ENCODE results near the gene SLC16A2. TPM values are rescaled to one million over a fixed set of nuclear protein-coding genes. Genes with fewer than 3 reads are reported as not detected.

SLC16A2 gene
- total RNA-seq = 1 to 10 TPM; 1.2 TPM

GRCh38 chrX:74421036-74421739 lies at the start of gene SLC16A2:
TSS of gene SLC16A2 (plus strand) at chrX:74421493. CDS start at chrX:74421638, 145 bp downstream.
- CTCF ChIA-PET = interaction anchor here (1.0 kb wide), 1 partner anchor 24 kb away, joined by 4 read pairs; no protein-coding TSS in a partner anchor
- H3K27me3 Mint-ChIP-seq = peaks cover 20% of the 10 kb centered on the region
- no peaks in the 10 kb centered on the region for H3K36me3 Mint-ChIP-seq
- POLR2A ChIA-PET = no interaction called here
- DNase-seq = peak; percentile 47
- H3K27ac Mint-ChIP-seq = no peak within 1 kb of the TSS
- H3K4me3 Mint-ChIP-seq = peak within 1 kb of the TSS; percentile 69
- H3K4me1 Mint-ChIP-seq (ENCODE audit: low read depth) = peaks cover 9% of the 10 kb centered on the region
- no peaks in the 10 kb centered on the region for H3K9me3 Mint-ChIP-seq
- intact Hi-C loops (cut with micrococcal nuclease) = no loop called here

- no peaks in the 10 kb centered on the region for H3K36me3 Mint-ChIP-seq
- intact Hi-C loops (cut with micrococcal nuclease) = no loop called here
- no peaks in the 10 kb centered on the region for H3K4me1 Mint-ChIP-seq (ENCODE audit: low read depth)
- no peaks in the 10 kb centered on the region for H3K27me3 Mint-ChIP-seq
- no peaks in the 10 kb centered on the region for H3K9me3 Mint-ChIP-seq
- no peak overlapping the region for H3K4me3 Mint-ChIP-seq
- ChIA-PET POLR2A (no interaction called here), CTCF (no interaction called here)
- DNase-seq = no peak
- no peak overlapping the region for H3K27ac Mint-ChIP-seq
These were observed 49.0 kb upstream of the SLC16A2 start for GRCh38 chrX:74372272-74372671.

GRCh38 chrX:74377282-74377681 lies 44.0 kb upstream of the SLC16A2 start:
- intact Hi-C loops (cut with micrococcal nuclease) = no loop called here
- Mint-ChIP-seq H3K4me3 (no peak overlapping the region), H3K27ac (no peak overlapping the region), H3K27me3 (no peaks in the 10 kb centered on the region), H3K9me3 (no peaks in the 10 kb centered on the region), H3K36me3 (no peaks in the 10 kb centered on the region), H3K4me1 (ENCODE audit: low read depth) (no peaks in the 10 kb centered on the region)
- no peak for DNase-seq
- ChIA-PET POLR2A (no interaction called here), CTCF (interaction anchor here (0.6 kb wide), 1 partner anchor 15 kb away, joined by 3 read pairs; no protein-coding TSS in a partner anchor)

GRCh38 chrX:74382613-74383012 lies 38.7 kb upstream of the SLC16A2 start:
- Mint-ChIP-seq H3K4me1 (ENCODE audit: low read depth) (no peaks in the 10 kb centered on the region), H3K36me3 (no peaks in the 10 kb centered on the region), H3K9me3 (no peaks in the 10 kb centered on the region), H3K27ac (no peak overlapping the region), H3K27me3 (no peaks in the 10 kb centered on the region), H3K4me3 (no peak overlapping the region)
- intact Hi-C loops (cut with micrococcal nuclease) = loop anchor here (1.0 to 2.0 kb wide), 2 partner anchors 38 to 168 kb away; no protein-coding TSS in a partner anchor
- ChIA-PET CTCF (interaction anchor here (0.6 to 3.4 kb wide), 8 partner anchors 11 to 187 kb away, joined by 3 to 18 read pairs (median 4); no protein-coding TSS in a partner anchor), POLR2A (no interaction called here)
- DNase-seq = peak; percentile 68

- peak; percentile 30 for DNase-seq
- Mint-ChIP-seq H3K4me3 (no peak overlapping the region), H3K27me3 (no peaks in the 10 kb centered on the region), H3K27ac (no peak overlapping the region), H3K36me3 (no peaks in the 10 kb centered on the region), H3K4me1 (ENCODE audit: low read depth) (no peaks in the 10 kb centered on the region), H3K9me3 (no peaks in the 10 kb centered on the region)
- ChIA-PET CTCF (interaction anchor here (0.9 to 3.4 kb wide), 7 partner anchors 10 to 168 kb away, joined by 3 to 18 read pairs (median 6); no protein-coding TSS in a partner anchor), POLR2A (no interaction called here)
- intact Hi-C loops (cut with micrococcal nuclease) = loop anchor here (1.0 to 2.0 kb wide), 2 partner anchors 39 to 167 kb away; no protein-coding TSS in a partner anchor
These were observed 37.7 kb upstream of the SLC16A2 start for GRCh38 chrX:74383611-74384010.

- intact Hi-C loops (cut with micrococcal nuclease) = no loop called here
- Mint-ChIP-seq H3K27ac (no peak overlapping the region), H3K4me3 (no peak overlapping the region), H3K36me3 (no peaks in the 10 kb centered on the region), H3K27me3 (peaks cover 4% of the 10 kb centered on the region), H3K4me1 (ENCODE audit: low read depth) (no peaks in the 10 kb centered on the region), H3K9me3 (no peaks in the 10 kb centered on the region)
- POLR2A ChIA-PET = no interaction called here
- DNase-seq = no peak
- CTCF ChIA-PET = no interaction called here
These were observed 32.1 kb upstream of the SLC16A2 start for GRCh38 chrX:74389016-74389722.

- ChIA-PET POLR2A (no interaction called here), CTCF (no interaction called here)
- DNase-seq = no peak
- Mint-ChIP-seq H3K27ac (no peak overlapping the region), H3K36me3 (no peaks in the 10 kb centered on the region), H3K4me1 (ENCODE audit: low read depth) (no peaks in the 10 kb centered on the region), H3K27me3 (peaks cover 7% of the 10 kb centered on the region), H3K9me3 (no peaks in the 10 kb centered on the region), H3K4me3 (no peak overlapping the region)
- intact Hi-C loops (cut with micrococcal nuclease) = no loop called here
These were observed 25.7 kb upstream of the SLC16A2 start for GRCh38 chrX:74395556-74395955.

GRCh38 chrX:74405973-74406489 lies 15.3 kb upstream of the SLC16A2 start:
- POLR2A ChIA-PET = no interaction called here
- no peaks in the 10 kb centered on the region for H3K36me3 Mint-ChIP-seq
- H3K27me3 Mint-ChIP-seq = no peaks in the 10 kb centered on the region
- no peak overlapping the region for H3K4me3 Mint-ChIP-seq
- intact Hi-C loops (cut with micrococcal nuclease) = no loop called here
- H3K4me1 Mint-ChIP-seq (ENCODE audit: low read depth) = no peaks in the 10 kb centered on the region
- H3K9me3 Mint-ChIP-seq = no peaks in the 10 kb centered on the region
- CTCF ChIA-PET = no interaction called here
- no peak overlapping the region for H3K27ac Mint-ChIP-seq
- no peak for DNase-seq

- intact Hi-C loops (cut with micrococcal nuclease) = no loop called here
- no peaks in the 10 kb centered on the region for H3K27me3 Mint-ChIP-seq
- H3K27ac Mint-ChIP-seq = no peak overlapping the region
- H3K4me3 Mint-ChIP-seq = no peak overlapping the region
- H3K4me1 Mint-ChIP-seq (ENCODE audit: low read depth) = no peaks in the 10 kb centered on the region
- POLR2A ChIA-PET = no interaction called here
- no peaks in the 10 kb centered on the region for H3K36me3 Mint-ChIP-seq
- CTCF ChIA-PET = no interaction called here
- no peak for DNase-seq
- no peaks in the 10 kb centered on the region for H3K9me3 Mint-ChIP-seq
These were observed 13.0 kb upstream of the SLC16A2 start for GRCh38 chrX:74408304-74408703.

GRCh38 chrX:74419864-74420195 lies 1.5 kb upstream of the SLC16A2 start:
- peak overlapping the region; percentile 57 for H3K4me3 Mint-ChIP-seq
- DNase-seq = no peak
- H3K4me1 Mint-ChIP-seq (ENCODE audit: low read depth) = peaks cover 9% of the 10 kb centered on the region
- H3K27me3 Mint-ChIP-seq = peaks cover 20% of the 10 kb centered on the region
- no peaks in the 10 kb centered on the region for H3K9me3 Mint-ChIP-seq
- ChIA-PET POLR2A (no interaction called here), CTCF (interaction anchor here (1.7 kb wide), 1 partner anchor 36 kb away, joined by 5 read pairs; no protein-coding TSS in a partner anchor)
- no peaks in the 10 kb centered on the region for H3K36me3 Mint-ChIP-seq
- intact Hi-C loops (cut with micrococcal nuclease) = no loop called here
- H3K27ac Mint-ChIP-seq = no peak overlapping the region

GRCh38 chrX:74420196-74421035 lies 877 bp upstream of the SLC16A2 start:
- no peak overlapping the region for H3K27ac Mint-ChIP-seq
- intact Hi-C loops (cut with micrococcal nuclease) = no loop called here
- H3K4me3 Mint-ChIP-seq = peak overlapping the region; percentile 69
- CTCF ChIA-PET = interaction anchor here (1.0 to 1.7 kb wide), 2 partner anchors 23 to 36 kb away, joined by 4 to 5 read pairs; no protein-coding TSS in a partner anchor
- H3K27me3 Mint-ChIP-seq = peaks cover 20% of the 10 kb centered on the region
- H3K4me1 Mint-ChIP-seq (ENCODE audit: low read depth) = peaks cover 9% of the 10 kb centered on the region
- POLR2A ChIA-PET = no interaction called here
- no peaks in the 10 kb centered on the region for H3K9me3 Mint-ChIP-seq
- H3K36me3 Mint-ChIP-seq = no peaks in the 10 kb centered on the region
- DNase-seq = peak; percentile 32
